ENCODE data around the gene GLMN.

DNA sequence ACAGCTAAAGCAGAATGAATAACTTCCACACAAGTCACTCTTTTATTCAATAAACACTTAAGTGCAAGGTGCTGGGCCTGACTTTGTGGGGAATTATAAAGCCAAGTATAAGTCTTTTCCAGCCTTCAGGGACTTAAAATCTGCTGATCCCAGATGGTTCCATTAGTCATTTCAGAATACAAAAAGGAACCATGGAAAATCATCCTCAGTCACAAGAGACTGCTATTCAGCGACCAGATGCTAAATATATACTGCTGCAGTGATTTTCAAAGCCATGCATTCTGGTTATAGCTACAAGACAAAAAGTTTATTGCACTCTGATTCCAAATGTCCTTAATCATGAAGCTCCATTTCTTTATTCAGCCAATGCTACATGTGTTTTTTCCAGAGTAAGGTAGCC lies 25.7 kb downstream of the GLMN start:
- TF ChIP-seq, protein P1, sequence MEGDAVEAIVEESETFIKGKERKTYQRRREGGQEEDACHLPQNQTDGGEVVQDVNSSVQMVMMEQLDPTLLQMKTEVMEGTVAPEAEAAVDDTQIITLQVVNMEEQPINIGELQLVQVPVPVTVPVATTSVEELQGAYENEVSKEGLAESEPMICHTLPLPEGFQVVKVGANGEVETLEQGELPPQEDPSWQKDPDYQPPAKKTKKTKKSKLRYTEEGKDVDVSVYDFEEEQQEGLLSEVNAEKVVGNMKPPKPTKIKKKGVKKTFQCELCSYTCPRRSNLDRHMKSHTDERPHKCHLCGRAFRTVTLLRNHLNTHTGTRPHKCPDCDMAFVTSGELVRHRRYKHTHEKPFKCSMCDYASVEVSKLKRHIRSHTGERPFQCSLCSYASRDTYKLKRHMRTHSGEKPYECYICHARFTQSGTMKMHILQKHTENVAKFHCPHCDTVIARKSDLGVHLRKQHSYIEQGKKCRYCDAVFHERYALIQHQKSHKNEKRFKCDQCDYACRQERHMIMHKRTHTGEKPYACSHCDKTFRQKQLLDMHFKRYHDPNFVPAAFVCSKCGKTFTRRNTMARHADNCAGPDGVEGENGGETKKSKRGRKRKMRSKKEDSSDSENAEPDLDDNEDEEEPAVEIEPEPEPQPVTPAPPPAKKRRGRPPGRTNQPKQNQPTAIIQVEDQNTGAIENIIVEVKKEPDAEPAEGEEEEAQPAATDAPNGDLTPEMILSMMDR (IDR thresholded peaks at IDR 0.05), result no peak
- TF ChIP-seq POLR2A (IDR thresholded peaks at IDR 0.05), result no peak
